Measurements from ENCODE around the gene SLC30A2.

SLC30A2 gene

DNA sequence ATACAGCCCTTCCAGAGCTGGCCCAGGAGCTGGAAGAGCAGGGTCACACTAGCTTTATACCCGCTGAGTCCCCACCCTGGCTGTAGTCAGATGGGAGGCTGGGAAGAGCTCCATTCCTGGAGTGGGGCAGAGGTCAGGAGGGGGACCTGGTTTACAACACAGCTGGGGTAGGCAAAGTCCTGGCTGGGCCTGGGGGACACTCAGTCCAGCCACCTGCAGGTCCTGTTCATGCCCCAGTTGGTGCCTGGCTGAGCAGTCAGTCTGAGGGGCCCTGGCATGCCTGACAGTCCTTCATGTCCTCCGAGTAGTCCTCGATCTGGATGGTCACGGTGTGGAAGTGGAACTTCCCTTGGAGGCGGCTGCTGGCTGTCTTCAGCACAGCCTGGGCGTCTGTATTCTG lies 7.0 kb downstream of the SLC30A2 start:
- DNase-seq (ENCODE audit: low read depth) = no peak

DNA sequence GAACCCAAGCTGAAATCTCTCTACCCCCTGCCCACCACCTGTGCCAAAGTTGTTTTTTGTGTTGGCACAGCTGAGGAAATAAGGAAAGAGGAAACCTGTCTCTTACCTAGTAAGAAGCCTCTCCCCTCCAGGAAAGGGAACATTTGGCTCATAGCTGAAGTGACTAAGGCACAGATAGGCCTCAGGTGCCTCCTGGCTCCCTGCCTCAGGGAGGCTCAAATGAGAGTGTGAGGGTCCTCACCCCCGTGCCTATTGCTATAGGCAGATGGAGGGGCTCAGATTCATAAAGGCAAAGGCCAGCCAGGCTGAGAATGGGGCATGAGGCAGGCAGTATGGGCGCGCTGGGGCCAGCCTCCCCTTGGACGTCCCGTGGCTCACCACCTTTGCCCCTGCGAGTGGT lies 7.4 kb downstream of the SLC30A2 start:
- DNase-seq (ENCODE audit: low read depth) = no peak

DNA sequence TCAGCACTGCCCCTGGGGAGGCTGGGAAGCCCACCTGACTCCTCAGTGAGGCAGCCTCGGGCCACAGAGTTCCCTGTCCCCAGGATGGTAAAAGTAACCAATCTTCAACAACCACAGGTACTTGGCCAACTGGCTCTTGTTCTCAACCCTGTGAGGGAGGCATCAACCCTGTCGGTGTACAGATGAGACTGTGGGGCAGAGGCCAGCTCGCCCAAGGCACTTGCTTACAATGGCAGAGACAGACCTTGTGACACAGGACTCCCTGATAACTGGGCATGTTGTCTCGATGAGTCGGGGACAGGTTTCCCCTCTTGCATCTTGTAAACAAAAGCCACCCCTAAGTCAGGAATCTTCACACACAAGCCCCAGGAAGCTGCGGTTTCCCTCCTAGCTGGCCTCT lies 8.0 kb downstream of the SLC30A2 start:
- DNase-seq (ENCODE audit: low read depth) = no peak

DNA sequence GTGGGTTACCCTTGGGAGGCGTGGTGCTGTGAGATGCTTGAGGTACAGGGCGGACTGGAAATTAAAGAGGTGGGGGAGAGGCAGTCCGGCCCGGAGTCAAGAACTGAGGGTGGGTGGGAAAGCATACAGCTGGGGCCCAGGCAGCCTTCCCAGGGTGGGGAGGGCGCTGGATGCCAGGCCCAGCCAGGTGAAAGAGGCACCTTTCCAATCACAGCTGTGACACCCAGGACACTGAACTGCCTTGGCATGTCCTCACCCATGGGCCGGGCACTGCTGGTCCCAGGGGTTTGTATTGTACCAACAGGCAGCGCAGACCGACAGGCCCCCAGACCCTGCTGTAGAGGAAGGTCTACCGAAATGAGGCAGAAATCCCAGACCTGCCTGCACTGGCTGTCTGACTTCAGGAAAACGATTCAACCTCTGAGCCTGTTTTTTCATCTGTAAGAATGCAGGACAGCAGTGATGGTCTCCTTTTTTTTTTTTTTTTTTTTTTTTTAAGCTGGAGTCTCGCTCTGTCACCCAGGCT lies 9.1 kb downstream of the SLC30A2 start:
- no peak for DNase-seq (ENCODE audit: low read depth)

DNA sequence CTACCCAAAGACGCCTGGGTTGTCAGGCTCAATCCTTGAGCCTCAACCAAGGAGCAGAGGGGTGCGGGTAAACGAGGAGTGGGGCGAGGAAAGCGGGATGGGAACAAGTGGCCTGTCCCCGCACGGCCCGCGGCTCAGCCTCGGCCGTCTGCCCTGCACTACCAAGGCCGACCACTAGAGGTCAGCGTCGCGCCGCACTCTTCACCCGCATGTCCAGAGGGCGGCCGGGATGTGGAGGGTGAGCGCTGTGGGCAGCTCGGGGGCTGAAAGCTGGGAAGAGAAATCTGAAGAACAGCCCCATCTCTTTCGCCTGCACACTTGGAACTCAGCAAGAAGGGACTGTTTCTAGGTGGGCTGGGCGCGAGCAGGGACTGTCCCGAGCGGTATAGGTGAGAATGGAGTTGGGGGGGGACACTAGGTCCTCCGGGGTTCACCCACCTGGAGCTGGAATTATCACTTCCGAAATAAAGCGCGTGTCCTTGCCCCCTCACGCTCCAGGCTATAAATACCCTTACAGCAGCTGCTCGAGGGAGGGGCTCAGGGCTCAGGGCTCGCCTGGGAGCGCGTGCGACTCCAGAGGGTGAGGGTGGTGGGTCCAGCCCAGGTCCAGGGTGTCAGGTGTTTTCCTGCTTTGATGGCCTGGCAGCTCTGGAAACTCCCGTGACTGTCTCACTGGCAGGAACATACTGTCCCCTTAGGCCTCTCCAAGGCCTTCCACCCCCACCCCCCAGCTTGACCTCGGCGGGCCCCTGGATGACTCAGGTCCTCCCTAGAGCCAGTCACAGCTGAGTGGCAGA lies 9.8 kb downstream of the SLC30A2 start:
- DNase-seq (ENCODE audit: low read depth) = peak; percentile 40

DNA sequence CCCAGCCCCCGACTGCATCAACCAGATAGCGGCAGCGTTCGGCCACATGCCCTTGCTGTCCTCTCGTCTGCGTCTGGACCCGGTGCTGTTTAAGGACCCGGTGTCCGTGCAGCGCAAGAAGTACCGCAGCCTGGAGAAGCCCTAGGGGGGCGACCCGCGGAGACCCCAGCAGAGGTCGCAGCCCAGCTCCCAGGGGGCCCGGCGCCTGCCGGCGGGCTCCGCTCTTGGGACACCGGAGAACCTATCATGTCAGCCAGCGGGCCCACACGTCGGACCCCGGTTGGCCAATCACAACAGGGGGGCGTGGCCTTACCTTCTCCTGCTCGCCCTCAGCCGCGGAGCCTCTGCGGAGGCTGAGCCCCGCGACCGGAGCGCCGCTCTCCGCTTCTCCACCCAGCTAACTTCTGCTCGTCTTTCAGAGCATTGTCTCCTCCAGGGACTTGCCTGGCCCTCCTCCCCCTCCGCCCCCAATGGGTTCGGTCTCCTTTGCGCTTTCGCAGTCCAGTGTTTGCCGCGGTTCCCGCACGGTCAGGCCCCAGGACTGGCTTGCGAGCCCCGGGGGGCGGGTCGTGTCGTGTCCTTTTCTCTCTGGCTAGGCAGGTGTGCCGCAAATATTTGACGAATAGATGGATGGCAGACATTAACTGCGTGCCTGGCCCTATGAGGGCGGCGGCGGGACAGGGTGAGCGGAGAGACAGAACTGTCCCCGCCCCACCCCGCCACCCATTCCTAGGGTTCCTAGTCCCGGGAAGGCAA lies 10.5 kb downstream of the SLC30A2 start:
- DNase-seq (ENCODE audit: low read depth) = peak; percentile 78

DNA sequence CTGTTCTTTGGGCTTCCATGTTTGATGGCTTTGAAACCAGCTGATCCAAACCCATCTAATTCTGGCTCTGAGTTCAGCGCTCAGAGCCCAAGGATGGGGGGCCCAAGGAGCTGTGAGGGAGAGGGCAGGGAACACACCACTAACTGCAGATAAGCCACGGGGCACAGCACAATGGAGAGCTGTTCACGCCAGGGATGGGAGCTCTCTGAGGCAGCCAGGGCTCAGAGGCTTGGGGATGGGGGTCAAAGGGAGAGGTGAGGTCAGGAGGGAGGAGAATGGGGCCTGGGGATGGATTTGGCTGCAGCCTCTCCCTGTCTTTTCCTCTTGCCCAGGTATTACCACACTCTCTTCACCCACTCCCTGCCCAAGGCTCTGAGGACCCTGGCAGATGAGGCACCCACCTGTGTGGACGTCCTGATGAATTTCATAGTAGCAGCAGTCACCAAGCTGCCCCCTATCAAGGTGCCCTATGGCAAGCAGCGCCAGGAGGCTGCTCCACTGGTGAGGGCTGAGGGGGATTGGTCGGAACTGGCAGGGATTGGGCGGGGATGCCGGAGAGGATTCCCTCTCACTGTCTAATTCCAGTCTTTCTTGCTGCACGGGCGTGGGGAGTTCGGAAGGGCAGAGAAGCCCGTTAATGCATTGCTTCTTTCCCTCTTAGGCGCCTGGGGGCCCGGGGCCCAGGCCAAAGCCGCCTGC lies 11.3 kb downstream of the SLC30A2 start:
- DNase-seq (ENCODE audit: low read depth) = no peak

DNA sequence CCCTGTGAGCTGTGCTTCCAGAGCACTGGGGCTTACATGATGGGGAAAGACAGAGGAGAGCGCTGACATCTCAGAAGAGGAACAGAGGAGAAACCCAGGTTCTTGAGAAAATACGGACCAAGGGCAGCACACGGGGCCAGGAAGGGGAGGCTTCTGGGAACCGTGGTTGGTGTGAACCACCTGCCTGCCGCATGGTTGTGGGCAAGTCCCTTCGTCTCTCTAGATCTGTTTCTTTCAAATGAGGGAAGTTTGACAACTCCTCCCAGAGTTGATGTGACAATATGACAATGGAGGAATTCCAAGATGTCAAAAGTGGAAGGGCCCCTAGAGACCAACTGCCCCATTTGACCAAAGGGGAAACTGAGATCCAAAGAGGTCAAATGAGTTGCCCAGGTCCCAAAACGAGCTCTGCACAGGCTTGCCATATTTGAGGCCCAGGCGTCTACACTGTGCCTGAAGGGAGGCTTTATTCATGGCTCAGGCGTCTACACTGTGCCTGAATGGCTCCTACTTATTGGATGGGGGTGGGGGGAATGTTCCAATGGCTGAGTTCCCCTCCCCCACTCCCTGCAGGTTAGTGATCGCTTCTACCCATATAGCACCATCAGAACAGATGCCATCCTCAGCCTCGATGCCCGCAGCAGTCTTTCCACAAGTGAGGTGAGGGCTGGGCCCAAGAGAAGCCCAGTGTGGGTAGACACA lies 13.1 kb downstream of the SLC30A2 start:
- DNase-seq (ENCODE audit: low read depth) = no peak

DNA sequence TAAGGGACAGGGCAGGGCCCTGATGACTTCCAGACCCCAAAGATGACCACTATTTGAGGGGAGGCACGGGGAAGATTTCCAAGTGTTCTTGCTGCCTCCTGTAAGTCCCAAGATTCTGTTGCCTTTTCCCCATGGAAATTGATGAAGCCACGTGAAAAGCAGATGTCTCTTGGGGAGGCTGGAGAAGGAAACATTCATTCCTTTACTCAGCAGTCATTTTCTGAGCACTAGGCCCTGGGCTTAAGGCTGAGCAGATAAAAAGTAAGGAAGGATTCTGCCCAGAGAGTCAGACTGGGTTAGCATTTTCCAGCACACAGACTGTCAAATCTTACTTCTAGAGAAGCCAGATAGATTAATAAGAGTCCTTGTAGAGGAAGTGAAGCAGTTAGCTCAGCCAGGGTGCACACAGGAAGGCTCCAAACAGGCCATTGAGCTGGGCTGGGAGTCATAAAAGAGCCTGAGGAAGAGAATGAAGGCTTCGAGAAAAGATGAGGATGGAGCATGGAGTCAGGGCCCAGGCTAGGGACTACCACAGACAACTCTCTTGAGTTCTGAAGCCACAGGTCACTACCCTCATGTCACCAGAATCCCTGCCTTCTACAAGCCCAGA lies 14.2 kb downstream of the SLC30A2 start:
- peak; percentile 23 for DNase-seq (ENCODE audit: low read depth)

DNA sequence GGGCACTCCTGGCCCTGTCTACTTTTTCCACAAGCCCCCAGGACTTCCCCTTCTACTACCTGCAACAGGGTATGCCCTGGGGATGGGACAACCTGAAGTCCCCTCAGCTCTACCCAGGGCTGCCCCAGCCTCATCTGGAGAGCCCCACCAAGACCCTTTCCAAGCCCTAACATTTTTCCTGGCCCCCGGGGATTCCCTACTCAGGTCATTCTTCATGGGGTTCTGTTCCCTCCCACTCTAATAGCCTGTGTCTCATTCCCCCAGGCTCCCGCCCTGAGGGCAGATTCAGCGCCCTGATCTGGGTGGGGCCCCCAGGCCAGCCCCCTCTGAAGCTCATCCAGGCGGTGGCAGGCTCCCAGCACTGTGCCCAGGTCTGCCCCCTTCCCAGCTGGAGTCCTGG lies 14.7 kb downstream of the SLC30A2 start:
- DNase-seq (ENCODE audit: low read depth) = no peak

DNA sequence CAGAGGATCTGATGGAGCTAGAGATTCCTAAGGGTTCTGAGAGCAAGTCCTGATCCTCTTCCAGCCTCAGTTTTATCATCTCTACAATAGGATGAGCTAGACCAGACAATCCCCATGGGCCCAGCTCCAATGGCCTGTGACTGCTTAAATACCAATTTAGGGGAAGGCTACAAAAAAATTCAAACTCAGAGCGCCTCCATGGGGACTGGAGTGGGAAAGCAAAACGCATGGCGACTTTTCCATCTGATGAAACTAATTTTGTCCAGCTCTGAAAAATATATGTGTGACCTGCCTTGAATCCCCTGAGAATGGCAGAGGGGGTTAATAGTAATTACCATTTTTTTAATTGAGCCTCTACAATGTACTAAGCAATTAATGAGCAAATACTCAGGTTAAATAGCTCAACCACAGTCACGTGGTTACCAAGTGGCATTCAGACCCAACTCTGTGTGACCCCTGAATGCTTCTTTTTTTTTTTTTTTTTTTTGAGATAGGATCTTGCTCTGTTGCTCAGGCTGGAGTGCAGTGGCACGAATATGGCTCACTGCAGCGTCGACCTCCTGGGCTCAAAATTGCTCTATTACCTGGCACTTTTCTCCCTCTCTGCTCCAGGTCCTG lies 15.9 kb downstream of the SLC30A2 start:
- DNase-seq (ENCODE audit: low read depth) = no peak

DNA sequence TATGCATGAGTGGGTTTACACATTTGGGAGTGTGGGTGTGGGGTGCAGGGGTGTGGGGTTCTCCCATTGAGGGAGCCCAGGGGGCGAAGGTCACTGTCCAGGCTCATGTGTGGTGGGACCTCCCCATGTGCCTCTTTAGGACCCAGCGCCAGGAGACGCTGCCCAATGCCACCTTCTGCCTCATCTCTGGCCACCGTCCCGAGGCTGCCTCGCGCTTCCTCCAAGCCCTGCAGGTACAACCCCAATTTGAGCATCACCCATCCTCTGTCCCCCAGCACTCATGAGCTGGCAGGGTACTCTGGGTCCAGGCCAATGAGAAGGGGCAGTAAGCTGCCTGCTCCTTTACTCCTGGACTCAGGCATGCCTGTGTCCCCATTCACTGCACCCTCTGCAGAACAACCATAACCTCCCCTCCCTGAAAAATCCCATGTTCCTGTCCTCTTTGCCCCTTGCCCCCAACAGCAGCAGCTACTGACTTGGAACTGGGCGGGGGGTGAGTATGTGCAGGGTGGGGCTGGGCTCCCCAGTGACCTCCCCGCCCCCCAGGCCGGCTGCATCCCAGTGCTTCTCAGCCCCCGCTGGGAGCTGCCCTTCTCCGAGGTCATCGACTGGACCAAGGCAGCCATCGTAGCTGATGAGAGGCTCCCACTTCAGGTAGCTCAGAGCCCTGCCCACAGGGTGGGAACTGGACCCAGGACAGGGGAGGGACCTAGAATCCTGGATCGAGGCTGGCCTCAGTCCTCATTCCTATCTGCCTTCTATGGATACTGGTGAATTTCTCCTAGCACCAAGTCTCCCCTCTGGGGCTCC lies 16.7 kb downstream of the SLC30A2 start:
- DNase-seq (ENCODE audit: low read depth) = no peak

DNA sequence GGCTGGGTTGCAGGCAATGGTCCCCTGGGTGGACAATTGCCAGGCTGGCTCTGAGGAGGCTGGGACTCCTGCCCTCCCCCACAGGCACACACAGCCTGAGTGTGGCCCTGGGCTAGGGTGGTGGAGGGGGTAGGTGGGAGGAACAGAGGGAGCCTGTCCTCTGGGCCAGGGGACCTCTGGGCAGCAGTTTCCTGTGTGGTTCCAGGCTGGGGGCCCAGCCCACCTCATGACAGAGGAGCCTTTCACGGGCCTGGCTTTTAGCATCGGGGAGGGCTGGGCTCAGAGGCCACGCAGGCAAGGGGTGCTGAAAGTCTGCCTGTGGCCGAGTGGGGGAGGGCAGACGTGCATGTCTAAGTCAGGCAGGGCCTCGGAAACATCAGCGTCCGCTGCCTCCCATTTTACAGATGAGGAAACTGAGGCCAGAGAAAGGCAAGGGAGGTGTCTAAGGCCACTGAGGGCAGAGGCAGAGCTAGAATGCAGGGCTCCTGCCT lies 17.4 kb downstream of the SLC30A2 start:
- no peak for DNase-seq (ENCODE audit: low read depth)

DNA sequence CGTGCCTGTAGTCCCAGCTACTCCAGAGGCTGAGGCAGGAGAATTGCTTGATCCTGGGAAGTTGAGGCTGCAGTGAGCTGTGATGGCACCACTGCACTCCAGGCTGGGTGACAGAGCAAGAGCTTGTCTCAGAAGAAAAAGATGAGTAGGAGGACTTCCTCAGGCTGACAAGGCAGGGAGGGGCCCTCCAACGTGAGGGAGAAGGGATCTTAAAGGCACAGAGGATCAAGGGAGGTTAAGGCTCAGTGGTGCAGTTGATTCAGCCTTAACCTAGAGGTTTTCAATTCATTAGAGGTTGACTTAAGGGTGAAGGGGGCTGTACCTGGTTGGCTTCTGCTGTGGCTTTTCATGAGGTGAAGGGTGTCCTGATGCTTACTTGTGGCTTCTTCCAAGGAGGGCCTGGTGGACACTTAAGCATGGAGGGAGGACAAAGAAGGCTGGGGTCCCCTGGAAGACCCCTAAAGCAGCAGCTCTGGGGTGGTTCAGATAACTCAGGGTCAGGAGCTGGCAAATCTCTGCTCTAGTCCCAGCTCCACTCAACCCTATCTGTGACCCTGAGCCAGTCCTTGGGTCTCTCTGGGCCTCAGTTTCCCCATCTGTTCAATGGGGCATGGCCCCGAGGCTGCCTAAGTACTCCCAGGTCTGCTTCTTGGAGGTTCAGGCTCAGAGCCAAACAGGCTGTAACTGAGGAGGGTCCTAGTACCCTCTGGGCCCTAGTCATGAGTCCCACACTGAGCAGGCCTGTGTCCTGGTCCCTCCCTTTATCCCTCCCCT lies 18.0 kb downstream of the SLC30A2 start:
- no peak for DNase-seq (ENCODE audit: low read depth)

DNA sequence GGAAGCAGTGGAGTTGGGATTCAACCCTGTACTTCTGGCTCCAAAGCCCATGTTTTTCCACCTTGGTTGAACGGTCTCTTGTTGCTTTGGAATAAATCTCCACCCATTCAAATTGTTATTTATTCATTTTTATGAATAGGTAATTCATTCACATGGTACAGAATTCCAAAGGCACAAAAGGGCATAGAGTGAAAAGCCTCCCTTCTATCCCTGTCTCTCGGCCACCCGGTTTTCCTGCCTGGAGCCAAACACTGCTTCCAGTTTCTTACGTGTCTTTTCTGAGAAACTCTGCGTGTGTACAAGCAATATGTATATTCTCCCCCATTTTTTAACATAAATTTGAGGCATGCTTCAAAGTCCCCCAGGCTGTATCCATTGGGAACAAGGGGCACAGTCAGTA lies 20.4 kb downstream of the SLC30A2 start:
- DNase-seq (ENCODE audit: low read depth) = no peak

DNA sequence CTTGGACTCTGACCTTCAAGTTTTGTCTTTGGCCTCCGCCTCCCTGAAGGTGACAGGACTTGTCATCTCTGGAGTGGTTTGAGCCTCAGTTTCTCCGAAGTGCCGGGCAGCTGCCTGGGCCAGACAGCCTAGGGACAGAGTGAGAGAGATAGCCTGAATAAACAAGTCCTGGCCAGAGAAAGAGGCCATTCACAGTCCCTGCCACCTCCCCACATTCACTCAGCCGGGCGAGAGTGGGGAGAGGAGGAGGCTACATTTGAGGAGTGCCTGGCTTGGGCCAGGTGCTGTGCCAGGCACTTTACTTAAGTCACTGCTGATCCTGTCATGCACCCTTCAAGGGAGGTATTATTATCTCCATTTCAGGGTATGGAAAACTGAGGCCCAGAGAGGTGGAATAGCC lies 20.9 kb downstream of the SLC30A2 start:
- no peak for DNase-seq (ENCODE audit: low read depth)

DNA sequence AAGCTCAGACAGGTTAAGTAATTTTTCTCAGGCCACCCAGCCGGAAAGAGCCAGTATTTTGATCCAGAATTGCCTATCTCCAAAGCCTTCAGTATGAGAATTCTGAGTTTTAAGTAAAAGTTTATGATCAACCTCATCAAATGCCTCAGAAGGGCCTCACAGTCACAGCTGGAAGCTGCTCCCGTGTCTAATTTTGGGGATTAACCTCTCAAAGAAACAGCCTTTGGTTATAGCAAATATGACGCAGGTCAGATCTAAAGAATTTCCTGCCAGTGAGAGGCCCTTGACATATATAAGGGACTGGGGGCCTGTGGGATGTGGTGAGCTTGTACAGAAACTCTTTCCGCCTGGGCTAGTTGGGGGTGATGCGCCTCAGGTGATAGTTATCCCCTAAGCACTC lies 22.1 kb downstream of the SLC30A2 start:
- no peak for DNase-seq (ENCODE audit: low read depth)

DNA sequence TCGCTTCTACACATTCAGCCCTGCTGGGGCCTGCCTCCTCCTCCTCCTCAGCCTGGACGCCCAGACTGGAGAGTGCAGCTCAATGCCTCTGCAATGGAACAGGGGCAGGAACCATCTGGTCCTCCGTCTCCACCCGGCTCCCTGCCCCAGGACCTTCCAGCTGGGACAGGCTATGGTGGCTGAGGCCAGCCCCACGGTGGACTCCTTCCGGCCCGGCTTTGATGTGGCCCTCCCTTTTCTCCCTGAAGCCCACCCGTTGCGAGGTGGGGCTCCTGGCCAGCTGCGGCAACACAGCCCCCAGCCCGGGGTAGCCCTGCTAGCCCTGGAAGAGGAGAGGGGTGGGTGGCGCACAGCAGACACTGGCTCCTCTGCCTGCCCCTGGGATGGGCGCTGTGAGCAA lies 22.9 kb downstream of the SLC30A2 start:
- DNase-seq (ENCODE audit: low read depth) = no peak

DNA sequence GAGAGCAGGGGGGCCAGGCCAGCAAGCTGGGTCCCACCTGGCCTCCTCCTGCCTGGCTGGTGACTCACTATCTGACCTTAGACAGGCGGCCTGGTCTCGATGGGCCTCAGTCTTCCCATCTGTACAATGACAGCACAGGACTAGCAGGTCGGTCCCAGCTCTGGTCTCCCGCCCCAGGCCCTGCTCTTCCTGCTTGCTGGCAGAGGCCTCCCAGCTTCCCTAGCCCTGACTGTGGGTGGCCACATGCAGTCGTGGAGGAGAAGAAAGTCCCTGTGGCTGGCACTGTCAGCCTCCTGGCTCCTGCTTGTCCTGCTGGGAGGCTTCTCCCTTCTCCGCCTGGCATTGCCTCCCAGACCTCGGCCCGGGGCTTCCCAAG lies 23.5 kb downstream of the SLC30A2 start:
- DNase-seq (ENCODE audit: low read depth) = no peak

Measured in stromal cell of bone marrow (primary cell).